Activated CD8-positive, alpha-beta T cell treated with anti-CD3 and anti-CD28 coated beads for 36 hours (primary cell): ENCODE measurements around the gene ZNF287. TPM values are rescaled to one million over a fixed set of nuclear protein-coding genes. Genes with fewer than 3 reads are reported as not detected.

Experiments
- ATAC-seq: fragments of 200-7000 bp; cut with Tn5 transposase; one replicate; pipeline ENCODE4 v1.10.0; 2021; ENCODE audit warnings: mild to moderate bottlenecking, moderate library complexity
- CTCF ChIA-PET: fragments of 350-600 bp; sonication (Branson Sonifier 250); formaldehyde crosslinking; loops from one replicate; lab custom pipeline; 2021; ENCODE audit warnings: antibody characterized with exemption; lab: Charles Lee
- POLR2A ChIA-PET: fragments of 350-600 bp; sonication (Branson Sonifier 250); formaldehyde crosslinking; loops from one replicate; lab custom pipeline; 2021; ENCODE audit warnings: antibody characterized with exemption; lab: Charles Lee
- DNase-seq: peaks from one replicate; pipeline ENCODE4 v3.0.0-alpha.2; 2020
- H3K27ac Mint-ChIP-seq: one replicate; pipeline ENCODE4 v1.8.0; 2021; ENCODE audit warnings: mild to moderate bottlenecking, mixed read lengths
- H3K27me3 Mint-ChIP-seq: one replicate; pipeline ENCODE4 v1.8.0; 2021; ENCODE audit warnings: mixed read lengths
- H3K36me3 Mint-ChIP-seq: one replicate; pipeline ENCODE4 v1.8.0; 2021; ENCODE audit warnings: low read depth, mixed read lengths
- H3K4me1 Mint-ChIP-seq: one replicate; pipeline ENCODE4 v1.8.0; 2021; ENCODE audit warnings: low read depth, mixed read lengths
- H3K4me3 Mint-ChIP-seq: one replicate; pipeline ENCODE4 v1.8.0; 2021; ENCODE audit warnings: mild to moderate bottlenecking, moderate library complexity, mixed read lengths
- H3K9me3 Mint-ChIP-seq: one replicate; pipeline ENCODE4 v1.8.0; 2021; ENCODE audit warnings: mixed read lengths
- CTCF ChIP-seq: fragments of 200-600 bp; IDR thresholded peaks from one replicate; pipeline ENCODE4 v1.8.0; 2022; ENCODE audit warnings: antibody characterized with exemption, mild to moderate bottlenecking
- intact Hi-C: fragments of 100-400 bp; cut with micrococcal nuclease; formaldehyde crosslinking; loops from one replicate; pipeline ENCODE4 v1.10.0; 2022
- total RNA-seq, 2 experiments: library from RNA; stranded (reverse); gene quantifications; one replicate each; pipeline ENCODE4 v1.2.3, GENCODE V29; 2021

ZNF287 gene
- total RNA-seq, 2 experiments from 2014 or later = 6.4 to 9.5 TPM

- H3K4me1 Mint-ChIP-seq = no peaks in the 10 kb centered on the region
- H3K27me3 Mint-ChIP-seq = no peaks in the 10 kb centered on the region
- H3K36me3 Mint-ChIP-seq = no peaks in the 10 kb centered on the region
- ChIA-PET CTCF (interaction anchor here (2.2 kb wide), 1 partner anchor 17 kb away, joined by 6 read pairs; no protein-coding TSS in a partner anchor), POLR2A (no interaction called here)
- DNase-seq (no peak), ATAC-seq (no peak)
- no peak overlapping the region for H3K4me3 Mint-ChIP-seq
- intact Hi-C loops = no loop called here
- H3K27ac Mint-ChIP-seq = no peak overlapping the region
- no peak for TF ChIP-seq CTCF
- H3K9me3 Mint-ChIP-seq = no peaks in the 10 kb centered on the region
Measured at GRCh38 chr17:16504984-16505383, 64.0 kb downstream of the ZNF287 start.

Other genes starting within 250 kb of the ZNF287 start
- 100 to 1,000 TPM; 139 to 142 TPM for gene CENPV, start 215.7 kb downstream of the ZNF287 start, total RNA-seq
- gene UBB, start 188.1 kb downstream of the ZNF287 start, total RNA-seq = 1,000 to 10,000 TPM; 1,334 to 1,337 TPM
- 10 to 100 TPM; 44.6 to 47.6 TPM for gene TRPV2, start 153.6 kb downstream of the ZNF287 start, total RNA-seq
- 1 to 10 TPM; 1.8 to 2.3 TPM for gene LRRC75A, start 77.0 kb downstream of the ZNF287 start, total RNA-seq
- 1 to 10 TPM; 3.8 to 4.8 TPM for gene ZNF624, start 84.6 kb upstream of the ZNF287 start, total RNA-seq
- gene CCDC144A, start 121.0 kb upstream of the ZNF287 start, total RNA-seq = 1 to 10 TPM; 1.7 to 2.4 TPM